IMR-90 (cell line): Measurements from ENCODE around the gene PTPRS. TPM values are rescaled to one million over a fixed set of nuclear protein-coding genes. Genes with fewer than 3 reads are reported as not detected.

Experiments used
- ATAC-seq: fragments of 200-7000 bp; cut with Tn5 transposase; 2 replicates; pipeline ENCODE4 v1.9.1; 2020; ENCODE audit warnings: low read depth, mild to moderate bottlenecking, moderate library complexity
- BruUV-seq: library from RNA; stranded (reverse); fragments of 400-500 nt; replicated peaks from 2 replicates; lab custom pipeline; 2021; lab: Mats Ljungman, UMichigan
- CTCF ChIA-PET: fragments of 300-600 bp; formaldehyde crosslinking; extraction: SDS; loops from one replicate; lab custom pipeline; 2021; ENCODE audit warnings: antibody characterized with exemption; lab: Yijun Ruan, JAX
- POLR2A ChIA-PET: fragments of 300-600 bp; sonication (Branson Sonifier 250); formaldehyde crosslinking; loops from one replicate; lab custom pipeline; 2022; ENCODE audit warnings: antibody characterized with exemption; ENCODE audit not compliant: unreplicated experiment; lab: Charles Lee
- DNase-seq: peaks from one replicate; pipeline ENCODE4 v3.0.0; 2013
- H2AFZ ChIP-seq: replicated peaks from 2 replicates; pipeline ENCODE3; 2013; ENCODE audit warnings: low read length, mild to moderate bottlenecking; ENCODE audit not compliant: poor library complexity
- H2AK5ac ChIP-seq: 2 replicates; pipeline ENCODE4 v1.6.1; 2013; ENCODE audit warnings: low read depth, low read length, inconsistent platforms
- H2AK9ac ChIP-seq: replicated peaks from 2 replicates; pipeline ENCODE3; 2013; ENCODE audit warnings: mild to moderate bottlenecking, low read depth, low read length, moderate library complexity; ENCODE audit not compliant: poor library complexity
- H2BK120ac ChIP-seq: 2 replicates; pipeline ENCODE4 v1.6.1; 2013; ENCODE audit warnings: low read depth, low read length, inconsistent platforms
- H2BK15ac ChIP-seq: 3 replicates; pipeline ENCODE4 v1.6.1; 2013; ENCODE audit warnings: low read depth, low read length, inconsistent platforms
- H2BK20ac ChIP-seq: 2 replicates; pipeline ENCODE4 v1.6.1; 2013; ENCODE audit warnings: low read depth, mild to moderate bottlenecking, inconsistent platforms, low read length, moderate library complexity
- H2BK5ac ChIP-seq: 2 replicates; pipeline ENCODE4 v1.6.1; 2013; ENCODE audit warnings: mild to moderate bottlenecking, low read depth, low read length, inconsistent platforms; ENCODE audit not compliant: poor library complexity, severe bottlenecking
- H3K14ac ChIP-seq: replicated peaks from 2 replicates; pipeline ENCODE4 v1.6.1; 2013; ENCODE audit warnings: low read depth, low read length, inconsistent platforms
- H3K18ac ChIP-seq: 2 replicates; pipeline ENCODE4 v1.6.1; 2013; ENCODE audit warnings: low read depth, low read length, control low read depth
- H3K23ac ChIP-seq: 2 replicates; pipeline ENCODE4 v1.6.1; 2013; ENCODE audit warnings: low read depth, low read length, inconsistent platforms
- H3K27ac ChIP-seq: 2 replicates; pipeline ENCODE4 v1.5.1; 2013; ENCODE audit warnings: mild to moderate bottlenecking, control low read depth, low read length; ENCODE audit not compliant: insufficient read depth
- H3K27me3 ChIP-seq: 2 replicates; pipeline ENCODE4 v1.6.1; 2013; ENCODE audit warnings: low read length; ENCODE audit not compliant: control insufficient read depth, insufficient read depth
- H3K36me3 ChIP-seq: 2 replicates; pipeline ENCODE4 v1.6.1; 2013; ENCODE audit warnings: low read length, mixed read lengths; ENCODE audit not compliant: control insufficient read depth, insufficient read depth
- H3K4ac ChIP-seq: 2 replicates; pipeline ENCODE4 v1.6.1; 2013; ENCODE audit warnings: low read depth, low read length, inconsistent platforms
- H3K4me1 ChIP-seq: 2 replicates; pipeline ENCODE4 v1.6.1; 2013; ENCODE audit warnings: low read length, mixed read lengths; ENCODE audit not compliant: control insufficient read depth, insufficient read depth
- H3K4me2 ChIP-seq: 2 replicates; pipeline ENCODE4 v1.6.1; 2013; ENCODE audit warnings: low read depth, mild to moderate bottlenecking, control low read depth, low read length, moderate library complexity
- H3K4me3 ChIP-seq: 2 replicates; pipeline ENCODE4 v1.5.1; 2013; ENCODE audit warnings: low read depth, mild to moderate bottlenecking, control low read depth, low read length, moderate library complexity; ENCODE audit not compliant: insufficient read depth
- H3K56ac ChIP-seq: 2 replicates; pipeline ENCODE4 v1.6.1; 2013; ENCODE audit warnings: low read length, inconsistent platforms; ENCODE audit not compliant: insufficient read depth; ENCODE audit errors: extremely low read depth
- H3K79me1 ChIP-seq, 2 experiments: 2 replicates each; pipeline ENCODE4 v1.6.1; 2013; ENCODE audit warnings: low read length in 2 of 2, inconsistent platforms in 1 of 2, low read depth in 1 of 2
- H3K9ac ChIP-seq: 2 replicates; pipeline ENCODE4 v1.6.1; 2013; ENCODE audit warnings: low read depth, low read length, control low read depth
- H3K9me1 ChIP-seq: 2 replicates; pipeline ENCODE4 v1.6.1; 2013; ENCODE audit warnings: low read length, inconsistent platforms; ENCODE audit not compliant: insufficient read depth
- H3K9me3 ChIP-seq: 2 replicates; pipeline ENCODE4 v1.6.1; 2013; ENCODE audit warnings: low read length; ENCODE audit not compliant: control insufficient read depth, insufficient read depth
- H4K20me1 ChIP-seq: 2 replicates; pipeline ENCODE4 v1.6.1; 2013; ENCODE audit warnings: low read length, inconsistent platforms; ENCODE audit not compliant: insufficient read depth
- H4K5ac ChIP-seq: 2 replicates; pipeline ENCODE4 v1.6.1; 2013; ENCODE audit warnings: mild to moderate bottlenecking, low read depth, low read length, control low read depth
- H4K8ac ChIP-seq, 2 experiments: 2 replicates each; pipeline ENCODE4 v1.6.1; 2013; ENCODE audit warnings: low read depth in 2 of 2, low read length in 2 of 2, control low read depth in 1 of 2, inconsistent platforms in 1 of 2
- H4K91ac ChIP-seq: 2 replicates; pipeline ENCODE4 v1.6.1; 2013; ENCODE audit warnings: low read depth, low read length, inconsistent platforms; ENCODE audit not compliant: insufficient read depth
- CEBPB ChIP-seq: IDR thresholded peaks from 2 replicates; pipeline ENCODE4 v1.6.1; 2012; ENCODE audit warnings: low read depth, low read length, improper control_type of control experiment
- RAD21 ChIP-seq: IDR thresholded peaks from 2 replicates; pipeline ENCODE4 v1.6.1; 2012; ENCODE audit warnings: low read length, improper control_type of control experiment
- SMC3 ChIP-seq: fragments of 150-350 bp; IDR thresholded peaks from 2 replicates; pipeline ENCODE4 v1.6.1; 2016; ENCODE audit warnings: low read depth, mild to moderate bottlenecking, antibody characterized with exemption, low read length, moderate library complexity
- WGBS, 2 experiments: methylation state at CpG; one replicate each; pipeline versions ENCODE4 v1.1.5 to v1.1.7; 2013; ENCODE audit warnings: missing lambda C conversion rate in 2 of 2; ENCODE audit not compliant: insufficient read length in 1 of 2; ENCODE audit errors: extremely low coverage in 2 of 2; 5-methylcytosine and 5-hydroxymethylcytosine counted together
- dilution Hi-C: fragments of 300-500 bp; cut with HindIII; formaldehyde crosslinking; loops from one replicate; pipeline ENCODE4 v1.14.3; 2018; ENCODE audit warnings: low sequenced_read_pairs; ENCODE audit not compliant: unreplicated experiment
- in situ Hi-C: fragments of 300-500 bp; cut with MboI; formaldehyde crosslinking; loops from 3 replicates; pipeline ENCODE4 v1.14.3; 2019; ENCODE audit warnings: low sequenced_read_pairs, inconsistent platforms, mixed read lengths
- intact Hi-C: fragments of 100-400 bp; cut with micrococcal nuclease; formaldehyde crosslinking; loops from 2 replicates; pipeline ENCODE4 v1.10.0; 2022
- polyA plus RNA-seq, 3 experiments: library from polyadenylated mRNA; depleted of rRNA; stranded (reverse); fragments of >200 nt; gene quantifications; 2 replicates each; pipeline ENCODE4 v1.2.3, GENCODE V29; 2012; ENCODE audit warnings: low replicate concordance in 1 of 3
- total RNA-seq: library from RNA; depleted of rRNA; stranded (reverse); fragments of >200 nt; gene quantifications from 2 replicates; pipeline ENCODE4 v1.2.3, GENCODE V29; 2012

The PTPRS gene
- total and polyA plus RNA-seq, 2 of the 4 experiments (the other 2 are of a cell fraction), result 40.1 to 51.9 TPM

DNA sequence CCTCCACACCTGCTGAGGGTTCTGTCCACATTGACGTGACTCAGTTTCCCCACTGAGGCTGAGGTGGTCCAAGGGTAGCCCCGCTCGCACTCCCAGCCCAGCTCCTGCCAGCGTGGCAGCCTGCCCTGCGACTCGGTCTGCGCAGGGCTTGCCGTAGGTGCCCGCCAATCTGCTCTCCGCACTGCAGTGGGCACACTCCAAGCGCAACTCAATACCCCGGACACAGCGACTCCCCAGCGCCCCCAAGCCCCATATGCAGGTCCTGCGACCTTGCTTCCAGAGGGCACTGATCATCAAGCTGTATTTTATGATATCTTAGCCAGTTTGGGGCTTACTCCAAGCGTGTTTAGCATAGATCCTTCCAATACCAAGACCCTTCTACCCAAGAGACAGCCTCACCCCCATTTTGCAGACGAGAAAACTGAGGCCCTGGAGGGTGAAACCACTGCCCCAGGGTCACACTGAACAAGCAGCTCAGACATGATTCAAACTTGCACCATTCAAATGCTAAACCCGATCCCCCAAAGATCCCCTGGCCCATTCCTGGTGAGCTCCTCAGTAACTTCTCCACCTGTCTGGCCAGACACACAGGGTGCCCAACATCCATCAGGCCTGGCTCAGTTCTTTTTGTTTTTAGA is 13.5 kb downstream of the PTPRS start:
- no peaks in the 10 kb centered on the region for H3K4me1 ChIP-seq
- no peak overlapping the region for H3K4me3 ChIP-seq
- no peak overlapping the region for H2BK20ac ChIP-seq
- H3K23ac ChIP-seq, result no peak overlapping the region
- no peak overlapping the region for H2AK9ac ChIP-seq
- H4K5ac ChIP-seq, result no peak overlapping the region
- no peak overlapping the region for H3K27ac ChIP-seq
- H3K9ac ChIP-seq, result no peak overlapping the region
- 0 out of 2 replicates have a peak, but pooled peaks cover 2% of the 10 kb centered on the region for H3K9me3 ChIP-seq
- intact Hi-C loops (no loop called here), in situ Hi-C loops (no loop called here), dilution Hi-C loops (no loop called here)
- no peak overlapping the region for H3K4me2 ChIP-seq
- no peaks in the 10 kb centered on the region for H3K9me1 ChIP-seq
- H3K4ac ChIP-seq, result no peak overlapping the region
- no peak overlapping the region for H2BK15ac ChIP-seq
- TF ChIP-seq CEBPB, result no peak
- no peak for TF ChIP-seq SMC3
- no peak for TF ChIP-seq RAD21
- no peak overlapping the region for H3K56ac ChIP-seq
- POLR2A ChIA-PET, result no interaction called here
- no peak overlapping the region for H4K8ac ChIP-seq
- WGBS, 2 experiments, result 94% methylated on average over 8 of the region's 18 CpGs; no CpG with 5 or more reads in 1 of the 2 experiments
- no peaks in the 10 kb centered on the region for H3K27me3 ChIP-seq
- peaks cover 17% of the 10 kb centered on the region for H4K20me1 ChIP-seq
- peaks cover 3% of the 10 kb centered on the region for H3K36me3 ChIP-seq
- CTCF ChIA-PET, result no interaction called here
- no peak overlapping the region for H2AK5ac ChIP-seq
- no peak overlapping the region for H2BK5ac ChIP-seq
- no TSS peak for BruUV-seq
- H2AFZ ChIP-seq, result no peak overlapping the region
- H3K14ac ChIP-seq, result no peak overlapping the region
- no peak overlapping the region for H3K18ac ChIP-seq
- no peaks in the 10 kb centered on the region; a peak in 1 of 4 replicates for H3K79me1 ChIP-seq
- no peak for ATAC-seq
- no peak overlapping the region for H4K91ac ChIP-seq
- H2BK120ac ChIP-seq, result no peak overlapping the region
- no peak for DNase-seq
